ENCODE measurements around the gene ART3.

GRCh38 chr4:76061982-76062381, 12.5 kb upstream of the ART3 start:
- TF ChIP-seq, protein P1, sequence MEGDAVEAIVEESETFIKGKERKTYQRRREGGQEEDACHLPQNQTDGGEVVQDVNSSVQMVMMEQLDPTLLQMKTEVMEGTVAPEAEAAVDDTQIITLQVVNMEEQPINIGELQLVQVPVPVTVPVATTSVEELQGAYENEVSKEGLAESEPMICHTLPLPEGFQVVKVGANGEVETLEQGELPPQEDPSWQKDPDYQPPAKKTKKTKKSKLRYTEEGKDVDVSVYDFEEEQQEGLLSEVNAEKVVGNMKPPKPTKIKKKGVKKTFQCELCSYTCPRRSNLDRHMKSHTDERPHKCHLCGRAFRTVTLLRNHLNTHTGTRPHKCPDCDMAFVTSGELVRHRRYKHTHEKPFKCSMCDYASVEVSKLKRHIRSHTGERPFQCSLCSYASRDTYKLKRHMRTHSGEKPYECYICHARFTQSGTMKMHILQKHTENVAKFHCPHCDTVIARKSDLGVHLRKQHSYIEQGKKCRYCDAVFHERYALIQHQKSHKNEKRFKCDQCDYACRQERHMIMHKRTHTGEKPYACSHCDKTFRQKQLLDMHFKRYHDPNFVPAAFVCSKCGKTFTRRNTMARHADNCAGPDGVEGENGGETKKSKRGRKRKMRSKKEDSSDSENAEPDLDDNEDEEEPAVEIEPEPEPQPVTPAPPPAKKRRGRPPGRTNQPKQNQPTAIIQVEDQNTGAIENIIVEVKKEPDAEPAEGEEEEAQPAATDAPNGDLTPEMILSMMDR (IDR thresholded peaks at IDR 0.05): no peak
- TF ChIP-seq POLR2AphosphoS5 (IDR thresholded peaks at IDR 0.05; ENCODE audit: low read depth, low read length) (no peak), SIN3A (IDR thresholded peaks at IDR 0.05; ENCODE audit: borderline replicate concordance, insufficient read depth, low read depth, low read length) (no peak), TCF7L2 (IDR thresholded peaks at IDR 0.05; ENCODE audit: low read depth, low read length) (no peak), REST (IDR thresholded peaks at IDR 0.05; ENCODE audit: insufficient read depth in 1 of 2, low read depth in 2 of 2, low read length in 1 of 2) (no peak)

All from Panc1 (cell line).